GM12875 (cell line): ENCODE results near the gene TMEM92.

ENCODE experiments used
- H3K4me3 ChIP-seq: one replicate; pipeline ENCODE4 v1.5.1; 2011; ENCODE audit warnings: low read depth, low read length, control low read depth
- TF ChIP-seq, protein P1 (sequence below): IDR thresholded peaks from 2 replicates; pipeline ENCODE4 v1.5.1; 2011; ENCODE audit warnings: low read depth, mild to moderate bottlenecking, control low read depth, inconsistent platforms, low read length, moderate library complexity, borderline replicate concordance; ENCODE audit not compliant: insufficient read depth

The TMEM92 gene

DNA sequence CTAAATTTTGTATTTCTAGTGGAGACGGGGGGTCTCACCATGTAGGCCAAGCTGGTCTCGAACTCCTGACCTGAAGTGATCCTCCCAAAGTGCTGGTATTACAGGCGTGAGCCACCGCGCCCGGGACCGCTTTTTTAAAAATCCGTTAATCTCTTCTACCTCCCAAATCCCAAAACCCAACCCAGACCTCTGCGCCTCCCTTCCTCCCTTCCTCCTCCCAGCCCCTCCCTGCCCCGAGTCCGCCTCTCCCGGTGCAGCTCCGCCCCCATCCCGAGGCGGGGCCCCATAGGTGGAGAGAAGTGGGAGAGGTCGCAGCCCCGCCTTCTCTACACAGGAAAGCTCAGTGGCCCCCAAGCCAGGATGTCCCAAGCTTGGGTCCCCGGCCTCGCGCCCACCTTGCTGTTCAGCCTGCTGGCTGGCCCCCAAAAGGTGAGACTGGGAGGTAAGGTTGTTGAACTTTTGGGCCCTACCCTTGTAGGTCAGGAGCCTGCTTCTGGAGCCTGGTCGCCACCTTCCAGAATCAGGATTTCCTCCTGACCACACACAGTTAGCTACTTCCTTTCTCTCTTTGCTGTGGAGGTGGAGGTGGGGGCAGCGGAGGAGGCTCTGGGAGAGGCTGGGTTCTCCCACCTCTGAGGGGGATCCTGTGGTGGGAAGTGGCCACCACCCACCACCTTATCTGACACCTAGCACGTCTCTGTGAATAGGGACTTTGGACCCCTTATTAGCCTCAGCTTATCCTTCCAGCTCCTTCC, at the start of gene TMEM92:
Gene TMEM92 (plus strand): TSS at position 325 of the 755 bp plus-strand sequence. CDS start 36 bp downstream, at position 361.
- TF ChIP-seq, protein P1, sequence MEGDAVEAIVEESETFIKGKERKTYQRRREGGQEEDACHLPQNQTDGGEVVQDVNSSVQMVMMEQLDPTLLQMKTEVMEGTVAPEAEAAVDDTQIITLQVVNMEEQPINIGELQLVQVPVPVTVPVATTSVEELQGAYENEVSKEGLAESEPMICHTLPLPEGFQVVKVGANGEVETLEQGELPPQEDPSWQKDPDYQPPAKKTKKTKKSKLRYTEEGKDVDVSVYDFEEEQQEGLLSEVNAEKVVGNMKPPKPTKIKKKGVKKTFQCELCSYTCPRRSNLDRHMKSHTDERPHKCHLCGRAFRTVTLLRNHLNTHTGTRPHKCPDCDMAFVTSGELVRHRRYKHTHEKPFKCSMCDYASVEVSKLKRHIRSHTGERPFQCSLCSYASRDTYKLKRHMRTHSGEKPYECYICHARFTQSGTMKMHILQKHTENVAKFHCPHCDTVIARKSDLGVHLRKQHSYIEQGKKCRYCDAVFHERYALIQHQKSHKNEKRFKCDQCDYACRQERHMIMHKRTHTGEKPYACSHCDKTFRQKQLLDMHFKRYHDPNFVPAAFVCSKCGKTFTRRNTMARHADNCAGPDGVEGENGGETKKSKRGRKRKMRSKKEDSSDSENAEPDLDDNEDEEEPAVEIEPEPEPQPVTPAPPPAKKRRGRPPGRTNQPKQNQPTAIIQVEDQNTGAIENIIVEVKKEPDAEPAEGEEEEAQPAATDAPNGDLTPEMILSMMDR = no peak
- H3K4me3 ChIP-seq = no peak within 1 kb of the TSS

DNA sequence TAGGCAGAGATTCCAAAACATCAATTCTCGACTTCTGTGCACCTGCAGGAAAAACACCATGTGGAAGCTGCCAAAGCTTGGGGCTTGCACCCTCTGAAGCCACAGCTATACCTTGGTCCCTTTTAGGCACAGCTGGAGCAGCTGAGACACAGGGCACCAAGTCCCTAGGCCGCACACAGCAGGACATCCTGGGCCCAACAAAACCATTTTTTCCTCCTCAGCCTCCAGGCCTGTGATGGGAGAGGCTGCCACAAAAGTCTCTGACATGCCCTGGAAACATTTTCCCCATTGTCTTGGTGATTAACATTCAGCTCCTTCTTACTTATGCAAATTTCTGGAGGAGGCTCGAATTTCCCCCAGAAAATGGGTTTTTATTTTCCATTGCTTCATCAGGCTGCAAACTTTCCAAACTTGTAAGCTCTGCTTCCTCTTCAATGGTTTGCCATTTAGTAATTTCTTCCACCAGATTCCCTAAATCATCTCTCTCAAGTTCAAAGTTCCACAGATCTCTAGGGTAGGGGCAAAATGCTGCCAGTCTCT, 48.5 kb upstream of the TMEM92 start:
- TF ChIP-seq, protein P1 = no peak
- H3K4me3 ChIP-seq = no peak overlapping the region

DNA sequence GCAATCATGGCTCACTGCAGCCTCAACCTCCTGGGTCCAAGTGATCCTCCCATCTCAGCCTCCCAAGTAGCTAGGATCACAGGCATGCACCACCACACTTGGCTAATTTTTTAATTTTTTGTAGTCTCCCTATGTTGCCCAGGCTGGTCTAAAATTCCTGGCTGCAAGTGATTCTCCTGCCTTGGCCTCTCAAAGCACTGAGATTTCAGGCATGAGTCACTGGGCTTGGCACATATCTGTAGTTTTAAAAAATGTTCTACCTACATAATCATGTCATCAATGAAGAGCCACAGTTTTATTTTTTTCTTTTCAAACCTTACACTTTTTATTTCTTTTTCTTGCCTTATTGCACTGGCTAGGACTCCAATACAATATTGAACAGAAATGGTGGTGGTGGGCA, 39.7 kb upstream of the TMEM92 start:
- TF ChIP-seq, protein P1 = no peak
- no peak overlapping the region for H3K4me3 ChIP-seq

DNA sequence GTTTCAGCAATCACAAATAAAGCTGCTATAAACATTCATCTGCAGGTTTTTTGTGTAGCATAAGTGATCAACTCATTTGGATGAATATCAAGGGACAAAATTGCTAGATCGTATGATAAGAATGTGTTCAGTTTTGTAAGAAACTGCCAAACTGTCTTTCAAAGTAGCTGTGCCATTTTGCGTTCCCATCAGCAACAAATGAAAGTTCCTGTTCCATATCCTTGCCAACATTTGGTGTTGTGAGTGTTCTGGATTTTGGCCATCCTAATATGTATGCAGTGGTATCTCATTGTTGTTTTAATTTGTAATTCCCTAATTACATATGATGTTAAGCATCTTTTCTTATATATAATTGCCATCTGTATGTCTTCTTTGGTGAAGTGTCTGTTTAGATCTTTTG, 36.4 kb upstream of the TMEM92 start:
- TF ChIP-seq, protein P1 = no peak

DNA sequence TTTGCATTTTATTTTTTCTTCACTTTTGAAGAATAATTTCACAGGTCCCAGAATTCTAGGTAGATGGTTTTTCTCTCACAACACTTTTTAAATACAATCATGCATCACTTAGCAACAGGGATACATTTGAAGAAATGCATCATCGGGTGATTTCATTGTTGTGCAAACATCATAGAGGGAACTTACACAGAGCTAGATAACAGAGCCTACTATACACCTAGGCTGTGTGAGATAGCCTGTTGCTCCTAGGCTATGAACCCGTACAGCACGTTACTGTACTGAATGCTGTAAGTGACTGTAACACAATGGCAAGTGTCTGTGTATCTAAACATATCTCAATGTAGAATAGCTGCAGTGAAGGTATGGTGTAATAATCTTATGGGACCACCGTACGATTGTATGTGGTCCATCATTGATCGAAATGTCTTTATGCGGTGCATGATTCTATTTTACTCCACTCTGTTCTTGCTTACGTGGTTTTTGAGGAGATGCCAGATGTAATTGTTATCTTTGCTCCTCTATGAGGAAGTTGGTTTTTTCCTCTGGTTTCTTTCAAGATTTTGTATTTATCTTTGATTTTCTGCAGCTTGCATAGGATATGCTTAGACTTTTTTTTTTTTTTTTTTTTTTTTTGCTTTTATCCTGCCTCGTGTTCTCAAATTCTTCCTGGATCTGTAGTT, 35.5 kb upstream of the TMEM92 start:
- TF ChIP-seq, protein P1 = no peak
- H3K4me3 ChIP-seq = no peak overlapping the region

More for the DNA sequence above, 36.4 kb upstream of the TMEM92 start:
- no peak overlapping the region for H3K4me3 ChIP-seq

DNA sequence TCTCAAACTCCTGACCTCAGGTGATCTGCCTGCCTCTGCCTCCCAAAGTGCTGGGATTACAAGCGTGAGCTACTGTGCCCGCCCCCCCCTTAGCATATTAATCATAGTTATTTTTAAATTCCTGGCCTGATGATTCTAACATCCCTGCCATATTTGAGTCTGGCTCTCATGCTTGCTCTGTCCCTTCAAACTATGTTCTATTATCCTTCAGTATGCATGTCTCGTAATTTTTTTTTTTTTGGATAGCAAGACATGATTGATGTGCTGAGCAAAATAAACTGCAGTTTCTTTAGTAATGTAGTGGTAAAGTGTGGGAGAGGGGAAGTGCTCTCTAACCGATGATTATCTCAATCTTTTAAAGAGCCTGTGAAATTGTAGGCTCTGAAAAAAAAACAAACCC, 34.3 kb upstream of the TMEM92 start:
- TF ChIP-seq, protein P1 = no peak

More for the DNA sequence above, 34.3 kb upstream of the TMEM92 start:
- no peak overlapping the region for H3K4me3 ChIP-seq
